Measurements from ENCODE around the gene SYMPK. TPM values are rescaled to one million over a fixed set of nuclear protein-coding genes. Genes with fewer than 3 reads are reported as not detected.

SYMPK gene
- total and polyA plus RNA-seq, 2 experiments from 2014 or later: 33.4 to 41.6 TPM

DNA sequence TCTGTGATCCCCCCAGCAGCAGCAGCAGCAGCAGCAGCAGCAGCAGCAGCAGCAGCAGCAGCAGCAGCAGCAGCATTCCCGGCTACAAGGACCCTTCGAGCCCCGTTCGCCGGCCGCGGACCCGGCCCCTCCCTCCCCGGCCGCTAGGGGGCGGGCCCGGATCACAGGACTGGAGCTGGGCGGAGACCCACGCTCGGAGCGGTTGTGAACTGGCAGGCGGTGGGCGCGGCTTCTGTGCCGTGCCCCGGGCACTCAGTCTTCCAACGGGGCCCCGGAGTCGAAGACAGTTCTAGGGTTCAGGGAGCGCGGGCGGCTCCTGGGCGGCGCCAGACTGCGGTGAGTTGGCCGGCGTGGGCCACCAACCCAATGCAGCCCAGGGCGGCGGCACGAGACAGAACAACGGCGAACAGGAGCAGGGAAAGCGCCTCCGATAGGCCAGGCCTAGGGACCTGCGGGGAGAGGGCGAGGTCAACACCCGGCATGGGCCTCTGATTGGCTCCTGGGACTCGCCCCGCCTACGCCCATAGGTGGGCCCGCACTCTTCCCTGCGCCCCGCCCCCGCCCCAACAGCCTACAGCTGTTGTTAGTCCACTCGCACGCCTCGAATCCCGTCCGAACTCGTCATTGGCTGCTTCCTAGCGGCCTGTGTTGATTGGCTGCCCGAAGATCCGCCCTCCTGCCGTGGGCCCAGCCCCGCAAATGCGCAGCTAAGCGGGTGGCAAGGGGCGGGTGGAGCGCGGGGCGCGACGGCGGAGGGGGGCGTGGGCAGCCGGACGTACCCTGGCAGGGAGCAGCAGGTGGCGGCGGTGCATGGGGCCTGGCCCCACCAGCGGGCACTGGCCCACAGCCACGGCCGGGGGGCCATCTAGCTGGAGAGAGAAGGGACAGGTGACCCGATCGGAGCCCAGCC, 92.5 kb downstream of the SYMPK start:
- H2AFZ ChIP-seq: no peak overlapping the region
- peak overlapping the region; percentile 91 for H3K27ac ChIP-seq
- no peaks in the 10 kb centered on the region for H3K9me2 ChIP-seq (replicated peaks; ENCODE audit: insufficient read depth)
- TF ChIP-seq, protein P1, sequence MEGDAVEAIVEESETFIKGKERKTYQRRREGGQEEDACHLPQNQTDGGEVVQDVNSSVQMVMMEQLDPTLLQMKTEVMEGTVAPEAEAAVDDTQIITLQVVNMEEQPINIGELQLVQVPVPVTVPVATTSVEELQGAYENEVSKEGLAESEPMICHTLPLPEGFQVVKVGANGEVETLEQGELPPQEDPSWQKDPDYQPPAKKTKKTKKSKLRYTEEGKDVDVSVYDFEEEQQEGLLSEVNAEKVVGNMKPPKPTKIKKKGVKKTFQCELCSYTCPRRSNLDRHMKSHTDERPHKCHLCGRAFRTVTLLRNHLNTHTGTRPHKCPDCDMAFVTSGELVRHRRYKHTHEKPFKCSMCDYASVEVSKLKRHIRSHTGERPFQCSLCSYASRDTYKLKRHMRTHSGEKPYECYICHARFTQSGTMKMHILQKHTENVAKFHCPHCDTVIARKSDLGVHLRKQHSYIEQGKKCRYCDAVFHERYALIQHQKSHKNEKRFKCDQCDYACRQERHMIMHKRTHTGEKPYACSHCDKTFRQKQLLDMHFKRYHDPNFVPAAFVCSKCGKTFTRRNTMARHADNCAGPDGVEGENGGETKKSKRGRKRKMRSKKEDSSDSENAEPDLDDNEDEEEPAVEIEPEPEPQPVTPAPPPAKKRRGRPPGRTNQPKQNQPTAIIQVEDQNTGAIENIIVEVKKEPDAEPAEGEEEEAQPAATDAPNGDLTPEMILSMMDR (IDR thresholded peaks at IDR 0.05; ENCODE audit: poor library complexity): peak; percentile 93
- no peak for TF ChIP-seq EZH2phosphoT487 (IDR thresholded peaks at IDR 0.05; ENCODE audit: low read depth, severe bottlenecking, unreplicated experiment)
- TF ChIP-seq EZH2 (IDR thresholded peaks at IDR 0.05; ENCODE audit: borderline replicate concordance): no peak
- peak; percentile 97 for DNase-seq (ENCODE audit: low spot score)
- H3K9me3 ChIP-seq (ENCODE audit: low read depth): no peaks in the 10 kb centered on the region
- H4K20me1 ChIP-seq (ENCODE audit: insufficient read depth, poor library complexity, severe bottlenecking): no peaks in the 10 kb centered on the region
- H3K4me2 ChIP-seq: peak overlapping the region; percentile 90
- 3% methylated on average over 54 of the region's 79 CpGs for WGBS (ENCODE audit: low lambda C conversion rate, missing lambda C conversion rate)
- peaks cover 19% of the 10 kb centered on the region for H3K4me1 ChIP-seq (ENCODE audit: insufficient read depth)
- H3K36me3 ChIP-seq (replicated peaks; ENCODE audit: insufficient read depth, low read depth): no peaks in the 10 kb centered on the region
- peak overlapping the region; percentile 27 for H3K4me3 ChIP-seq
- peaks cover 24% of the 10 kb centered on the region for H3K79me2 ChIP-seq
- H3K27me3 ChIP-seq: no peaks in the 10 kb centered on the region

GRCh38 chr19:45769821-45770191, 93.1 kb downstream of the SYMPK start:
- peaks cover 25% of the 10 kb centered on the region for H3K4me1 ChIP-seq (ENCODE audit: insufficient read depth)
- no peaks in the 10 kb centered on the region for H3K9me3 ChIP-seq (ENCODE audit: low read depth)
- H3K27me3 ChIP-seq: no peaks in the 10 kb centered on the region
- peaks cover 31% of the 10 kb centered on the region for H3K79me2 ChIP-seq
- no peak overlapping the region for H2AFZ ChIP-seq
- H3K4me2 ChIP-seq: peak overlapping the region; percentile 90
- no peaks in the 10 kb centered on the region for H3K36me3 ChIP-seq (replicated peaks; ENCODE audit: insufficient read depth, low read depth)
- peak overlapping the region; percentile 91 for H3K27ac ChIP-seq
- no peaks in the 10 kb centered on the region for H4K20me1 ChIP-seq (ENCODE audit: insufficient read depth, poor library complexity, severe bottlenecking)
- H3K4me3 ChIP-seq: peak overlapping the region; percentile 27
- peak; percentile 71 for DNase-seq (ENCODE audit: low spot score)
- TF ChIP-seq EZH2 (IDR thresholded peaks at IDR 0.05; ENCODE audit: borderline replicate concordance) (no peak), EZH2phosphoT487 (IDR thresholded peaks at IDR 0.05; ENCODE audit: low read depth, severe bottlenecking, unreplicated experiment) (no peak)
- TF ChIP-seq, protein P1 (IDR thresholded peaks at IDR 0.05; ENCODE audit: poor library complexity): no peak
- H3K9me2 ChIP-seq (replicated peaks; ENCODE audit: insufficient read depth): no peaks in the 10 kb centered on the region
- 2% methylated on average over 15 of the region's 28 CpGs for WGBS (ENCODE audit: low lambda C conversion rate, missing lambda C conversion rate)

DNA sequence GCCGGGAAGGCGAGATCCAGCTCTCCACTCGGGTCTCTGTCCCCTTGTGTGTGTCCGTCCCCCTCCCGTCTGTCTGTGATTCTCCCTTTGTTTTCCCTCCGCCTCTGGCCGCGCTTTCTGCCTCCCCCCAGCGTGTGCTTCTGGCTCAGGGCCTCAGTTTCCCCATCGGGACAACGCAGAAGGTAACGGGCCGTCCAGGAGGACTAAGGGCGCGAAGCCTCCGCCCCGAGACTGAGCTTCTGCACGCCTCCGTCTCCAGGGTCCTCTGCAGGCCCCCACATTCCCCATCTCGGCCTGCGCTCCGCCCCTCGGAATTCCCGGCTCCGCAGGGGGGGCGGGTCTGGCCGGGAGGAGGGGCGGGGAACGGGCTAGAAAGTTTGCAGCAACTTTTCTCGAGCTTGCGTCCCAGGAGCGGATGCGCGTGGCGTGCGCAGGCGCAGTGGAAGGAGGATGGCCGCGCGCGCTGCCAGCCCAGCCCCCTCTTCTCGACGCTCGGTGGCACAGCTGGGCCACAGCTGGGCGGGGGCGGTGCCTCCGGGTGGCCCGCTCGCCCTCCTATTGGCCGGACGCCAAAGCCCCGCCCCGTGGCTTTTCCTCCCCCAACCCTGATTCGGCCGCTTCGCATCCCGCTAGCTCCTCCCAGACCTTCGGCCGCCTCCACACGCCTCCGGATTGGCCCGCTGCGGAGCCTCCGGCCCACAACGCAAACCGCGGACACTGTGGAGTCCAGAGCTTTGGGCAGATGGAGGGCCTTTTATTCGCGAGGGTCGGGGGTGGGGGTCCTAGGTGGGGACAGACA, 93.8 kb downstream of the SYMPK start, which contains the start of gene SIX5:
SIX5 (minus strand) TSS at position 269 of the 799 bp plus-strand sequence. CDS start 408 bp downstream, outside the sequence.
- Histone ChIP-seq H3K27ac (peak within 1 kb of the TSS; percentile 97), H3K36me3 (replicated peaks; ENCODE audit: insufficient read depth, low read depth) (no peaks in the 10 kb centered on the region), H3K9me2 (replicated peaks; ENCODE audit: insufficient read depth) (no peaks in the 10 kb centered on the region), H2AFZ (peak within 1 kb of the TSS; percentile 21), H3K9me3 (ENCODE audit: low read depth) (no peaks in the 10 kb centered on the region), H4K20me1 (ENCODE audit: insufficient read depth, poor library complexity, severe bottlenecking) (no peaks in the 10 kb centered on the region), H3K4me2 (peak within 1 kb of the TSS; percentile 96), H3K4me3 (peak within 1 kb of the TSS; percentile 65), H3K27me3 (no peaks in the 10 kb centered on the region), H3K4me1 (ENCODE audit: insufficient read depth) (peaks cover 31% of the 10 kb centered on the region), H3K79me2 (peaks cover 34% of the 10 kb centered on the region)
- 2% methylated on average over 45 of the region's 70 CpGs for WGBS (ENCODE audit: low lambda C conversion rate, missing lambda C conversion rate)
- DNase-seq (ENCODE audit: low spot score): peak; percentile 99
- TF ChIP-seq, protein P1 (IDR thresholded peaks at IDR 0.05; ENCODE audit: poor library complexity): no peak
- TF ChIP-seq EZH2phosphoT487 (IDR thresholded peaks at IDR 0.05; ENCODE audit: low read depth, severe bottlenecking, unreplicated experiment) (no peak), EZH2 (IDR thresholded peaks at IDR 0.05; ENCODE audit: borderline replicate concordance) (no peak)

Measured in hepatocyte (in vitro differentiated cells).